GM19193 (cell line): ENCODE data around the gene ZNF19.

Source experiments
- POLR2A ChIP-seq: IDR thresholded peaks from 4 replicates; pipeline ENCODE4 v1.6.1; 2011; ENCODE audit not compliant: insufficient read depth, insufficient read length; ENCODE audit errors: extremely low read depth

The ZNF19 gene

GRCh38 chr16:71500964-71501363, 11.8 kb upstream of the ZNF19 start:
- TF ChIP-seq POLR2A, result no peak

DNA sequence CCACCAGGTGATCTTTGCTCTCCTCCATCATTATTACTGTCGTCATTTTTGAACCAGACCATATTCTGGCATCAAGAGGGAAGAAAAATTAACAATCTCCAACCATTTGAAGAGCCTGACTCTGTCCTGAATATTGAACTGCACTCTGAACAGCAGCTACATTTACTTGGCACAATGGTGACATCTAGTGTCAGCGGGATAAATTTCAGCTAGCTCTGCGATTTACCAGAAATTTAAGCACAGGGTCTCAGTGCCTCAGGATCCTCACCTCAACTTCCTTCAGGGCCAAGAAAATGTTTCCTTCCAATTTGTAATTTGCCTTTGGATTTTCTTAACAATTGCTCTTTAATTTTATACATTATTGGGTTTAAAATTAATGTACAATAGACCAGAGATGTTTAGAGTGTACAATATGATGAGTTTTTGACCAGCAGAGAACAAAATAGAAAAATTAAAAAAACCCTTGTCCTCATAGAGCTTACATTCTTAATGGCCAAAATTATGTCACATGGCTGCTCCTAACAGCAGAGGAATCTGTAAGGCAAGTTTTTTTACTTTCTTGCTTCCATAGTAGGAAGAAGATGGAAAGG, 10.7 kb upstream of the ZNF19 start:
- TF ChIP-seq POLR2A, result no peak

DNA sequence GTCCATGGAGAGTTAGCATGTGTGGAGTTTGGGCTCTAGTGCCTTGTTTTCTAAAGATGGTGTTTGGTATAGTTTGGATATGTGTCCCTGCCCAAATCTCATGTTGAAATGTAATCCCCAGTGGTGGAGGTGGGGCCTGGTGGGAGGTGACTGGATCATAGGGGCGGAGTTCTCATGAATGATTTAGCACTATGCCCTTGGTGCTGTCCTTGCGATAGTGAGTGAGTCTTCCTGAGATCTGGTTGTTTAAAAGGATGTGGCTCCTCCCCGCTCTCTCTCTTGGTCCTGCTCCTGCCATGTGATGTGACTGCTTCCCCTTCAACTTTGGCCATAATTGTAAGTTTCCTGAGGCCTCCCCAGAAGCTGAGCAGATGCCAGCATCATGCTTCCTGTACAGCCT, 8.9 kb upstream of the ZNF19 start:
- TF ChIP-seq POLR2A, result no peak

GRCh38 chr16:71493213-71493612, 4.1 kb upstream of the ZNF19 start:
- TF ChIP-seq POLR2A, result no peak

GRCh38 chr16:71492786-71493185, 3.7 kb upstream of the ZNF19 start:
- TF ChIP-seq POLR2A, result no peak

DNA sequence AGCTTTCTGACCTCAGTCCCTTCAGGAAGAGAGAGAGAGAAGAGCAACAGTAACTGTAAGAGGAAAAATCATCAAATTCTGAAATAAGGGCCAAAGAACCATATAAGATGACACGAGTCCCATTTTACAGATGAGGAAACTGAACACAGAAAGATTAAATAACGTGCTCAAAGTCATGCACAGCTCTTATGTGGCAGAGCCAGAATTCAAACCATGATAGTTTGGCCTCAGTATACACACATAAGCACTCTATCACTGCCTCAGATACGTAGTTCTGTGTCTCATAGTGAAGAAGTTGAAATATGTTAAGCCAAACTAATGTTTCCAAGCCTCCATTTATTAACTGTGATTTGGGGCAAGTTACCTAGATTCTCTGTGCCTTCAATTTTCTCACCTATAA, 1.9 kb upstream of the ZNF19 start:
- TF ChIP-seq POLR2A, result no peak

- no peak for TF ChIP-seq POLR2A
Measured at GRCh38 chr16:71490361-71490760, 1.2 kb upstream of the ZNF19 start.

DNA sequence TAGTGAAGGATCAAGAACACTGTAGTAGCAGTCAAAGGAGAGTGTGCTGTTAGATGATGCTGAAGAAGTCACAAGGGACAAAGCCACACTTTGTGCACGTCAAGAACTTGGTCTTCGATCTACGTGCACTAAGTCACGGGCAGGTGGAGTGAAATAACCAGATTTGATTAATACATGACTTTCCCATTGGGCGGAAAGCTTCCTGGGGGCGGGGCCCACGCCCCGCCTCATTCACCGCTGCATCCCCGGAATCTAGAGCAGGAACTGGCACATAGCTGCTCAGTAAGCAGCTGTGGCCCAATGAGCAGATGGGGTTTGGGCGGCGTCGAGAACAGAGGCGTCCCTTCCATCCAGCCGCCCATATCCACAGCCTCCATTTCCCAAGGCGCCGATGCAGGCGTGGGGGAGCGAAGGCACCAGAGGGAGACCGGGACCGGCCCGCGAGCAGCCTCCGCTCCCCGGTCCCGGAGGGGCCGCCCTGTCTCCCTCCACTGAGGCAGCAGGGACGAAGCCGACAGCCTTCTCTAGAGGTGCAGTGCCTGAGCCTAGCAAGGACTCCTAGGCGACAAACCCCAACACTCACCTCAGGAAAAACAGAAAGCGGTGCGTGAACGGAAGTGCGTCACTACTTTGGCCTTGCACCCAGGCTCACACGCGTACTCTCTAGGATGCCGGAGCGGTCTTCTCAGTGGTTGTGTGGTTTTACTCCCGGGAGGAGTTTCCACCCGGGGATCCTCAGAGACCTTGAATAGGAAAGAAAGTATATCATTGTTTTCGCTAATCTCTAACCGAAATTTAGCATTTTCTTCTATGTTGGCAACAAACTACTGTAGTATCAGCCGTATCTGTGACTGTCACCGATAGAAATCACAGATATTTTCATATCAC, 4.9 kb downstream of the ZNF19 start:
- TF ChIP-seq POLR2A, result peak; percentile 77

GRCh38 chr16:71482569-71482968, 6.6 kb downstream of the ZNF19 start:
- TF ChIP-seq POLR2A, result no peak

DNA sequence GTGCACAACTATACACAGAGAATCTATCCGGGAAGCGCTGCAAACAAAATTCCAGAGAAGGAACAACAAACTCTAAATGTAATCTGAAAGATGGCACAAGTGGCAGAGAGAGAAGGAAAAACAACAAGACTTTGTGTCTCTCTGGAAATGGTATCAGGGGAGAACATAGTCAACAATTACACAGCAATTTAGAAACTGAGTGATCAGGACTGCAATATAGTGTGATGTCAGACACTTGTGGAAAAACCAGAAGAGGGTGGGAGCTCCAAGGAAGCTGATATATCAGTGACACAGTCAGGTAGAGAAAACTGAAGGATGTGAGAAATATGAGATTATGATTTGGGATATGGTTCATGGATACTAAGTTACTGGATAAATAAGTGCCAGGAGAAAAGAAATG, 8.2 kb downstream of the ZNF19 start:
- TF ChIP-seq POLR2A, result no peak

DNA sequence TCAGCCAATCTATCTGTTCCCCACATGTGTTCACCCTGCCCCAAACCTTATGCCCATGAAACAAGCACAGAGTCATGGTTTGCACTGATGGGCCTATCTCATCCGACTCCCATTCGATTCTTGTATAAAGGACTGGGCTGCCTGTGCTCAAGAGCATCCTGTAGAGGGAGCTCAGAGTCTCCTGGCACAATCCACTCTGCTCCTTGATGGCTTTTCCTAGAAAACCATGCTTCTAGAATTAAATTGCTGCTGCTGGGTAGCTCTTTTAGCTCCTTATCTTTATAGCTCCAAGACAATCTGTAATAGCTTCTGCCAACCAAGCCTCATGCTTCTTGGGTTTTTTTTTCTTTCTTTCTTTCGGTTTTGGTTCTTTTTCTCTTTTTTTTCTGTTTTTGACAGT, 9.7 kb downstream of the ZNF19 start:
- no peak for TF ChIP-seq POLR2A

DNA sequence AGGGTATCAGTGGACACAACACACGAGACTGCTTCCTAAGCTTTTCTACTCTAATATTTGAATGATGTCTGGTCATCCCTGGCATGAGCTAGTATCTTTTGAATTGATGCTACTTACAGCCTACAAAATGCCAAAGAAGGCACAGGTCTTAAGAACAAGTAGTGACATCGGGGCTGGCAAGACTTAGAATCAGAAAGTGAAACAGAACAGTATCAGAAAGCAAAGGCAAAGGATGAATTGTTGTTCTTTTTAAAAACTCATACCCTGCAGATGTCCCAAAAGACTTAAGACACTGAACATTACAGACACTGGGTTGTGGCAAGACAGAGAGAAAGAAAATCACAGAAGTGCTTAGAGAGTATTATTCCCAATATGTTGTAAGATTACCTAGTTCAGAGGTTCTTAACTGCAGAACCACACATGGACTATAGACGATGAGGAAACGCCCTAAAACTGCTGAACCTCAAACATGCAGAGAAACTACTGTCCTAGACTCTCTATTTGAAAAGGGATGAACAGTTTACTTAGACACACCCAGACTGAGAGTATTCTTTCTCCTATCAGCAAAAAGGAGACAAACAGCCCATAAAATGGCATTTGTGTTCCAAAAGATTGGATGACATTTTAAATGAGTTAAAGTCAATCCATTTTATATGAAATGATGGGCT, 12.5 kb downstream of the ZNF19 start:
- TF ChIP-seq POLR2A, result no peak

DNA sequence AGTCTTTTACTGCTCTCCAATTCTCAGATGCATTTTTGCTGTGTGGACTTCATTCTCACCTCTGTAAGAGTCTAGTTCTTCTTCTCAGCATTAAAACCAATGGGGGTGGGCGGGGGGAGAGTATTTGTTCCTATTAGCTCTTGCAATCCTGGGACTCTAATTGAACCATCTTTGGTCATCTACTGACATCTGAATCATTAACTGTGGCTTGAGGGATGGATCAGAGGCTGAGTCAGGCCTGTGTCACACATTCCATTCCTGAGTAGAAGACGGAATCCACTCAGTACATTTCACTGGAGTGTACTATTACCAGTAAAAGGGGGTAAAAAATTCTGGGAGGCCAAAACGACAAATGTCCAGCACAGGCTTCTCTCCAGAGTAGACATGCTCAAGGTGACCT, 14.3 kb downstream of the ZNF19 start:
- TF ChIP-seq POLR2A, result no peak

DNA sequence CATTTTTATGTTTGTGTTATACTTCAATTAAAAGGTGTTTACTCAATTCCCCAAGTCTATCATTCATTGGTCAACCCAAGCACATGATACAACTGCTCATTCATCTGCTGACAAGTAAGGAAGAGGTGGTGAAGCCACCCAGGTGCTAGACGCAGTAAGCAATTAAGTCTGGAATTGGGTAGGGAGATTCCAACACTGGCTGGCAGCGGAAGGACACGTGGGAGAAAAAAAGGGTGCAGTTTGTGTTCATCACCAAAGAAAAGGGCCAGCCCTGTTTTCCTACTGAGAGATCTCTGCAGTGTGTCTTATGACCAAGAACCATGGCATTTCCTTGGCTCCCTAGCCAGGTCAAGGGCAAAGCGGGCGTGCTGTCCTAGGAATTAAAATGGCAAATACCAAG, 15.2 kb downstream of the ZNF19 start:
- TF ChIP-seq POLR2A, result no peak

DNA sequence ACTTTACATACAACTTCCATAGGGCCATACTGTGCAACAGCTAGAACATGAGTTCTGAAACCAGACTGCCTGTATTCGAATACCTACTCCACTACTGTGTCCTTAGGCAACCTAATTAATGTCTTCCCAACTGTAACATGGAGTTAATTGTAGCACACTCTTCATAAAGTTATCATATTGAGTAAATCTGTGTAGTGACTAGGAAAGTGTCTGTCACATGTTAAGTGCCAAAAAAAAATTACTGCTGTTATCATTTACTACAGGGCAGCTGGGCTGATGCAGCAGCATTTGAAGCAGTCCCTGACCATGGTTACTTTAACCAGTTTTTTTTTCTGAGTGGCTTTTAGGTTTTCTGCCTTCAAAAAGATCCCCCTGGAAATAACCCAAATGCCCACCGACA, 16.2 kb downstream of the ZNF19 start:
- TF ChIP-seq POLR2A, result no peak

- TF ChIP-seq POLR2A, result no peak
Measured at GRCh38 chr16:71472051-71472450, 17.1 kb downstream of the ZNF19 start.
